HCT116 (cell line): ENCODE data around the gene DMXL2. TPM values are rescaled to one million over a fixed set of nuclear protein-coding genes. Genes with fewer than 3 reads are reported as not detected.

Source experiments
- ATAC-seq: fragments of 200-7000 bp; cut with Tn5 transposase; 2 replicates; pipeline ENCODE4 v1.9.1; 2020; ENCODE audit warnings: mild to moderate bottlenecking, moderate library complexity
- BruUV-seq: library from RNA; stranded (reverse); fragments of 400-500 nt; replicated peaks from 2 replicates; lab custom pipeline; 2021; lab: Mats Ljungman, UMichigan
- CTCF ChIA-PET: fragments of 300-600 bp; sonication (Branson Sonifier 250); formaldehyde crosslinking; loops from one replicate; lab custom pipeline; 2021; ENCODE audit warnings: antibody characterized with exemption; lab: Charles Lee
- POLR2A ChIA-PET: fragments of 300-600, 350-600 bp; sonication (Branson Sonifier 250); formaldehyde crosslinking; loops from one replicate; lab custom pipeline; 2021; ENCODE audit warnings: antibody characterized with exemption; lab: Charles Lee
- RAD21 ChIA-PET, 2 experiments: fragments of 300-600 bp; sonication (Branson Sonifier 250); formaldehyde crosslinking; loops; one replicate each; lab custom pipeline; 2023; ENCODE audit warnings: low total read pairs in 2 of 2; ENCODE audit not compliant: uncharacterized antibody in 2 of 2, unreplicated experiment in 2 of 2, low non-redundant PET in 1 of 2; lab: Charles Lee
- DNase-seq: peaks from one replicate; pipeline ENCODE4 v3.0.0-alpha.2; 2010; ENCODE audit warnings: low read depth, low spot score
- H2AFZ ChIP-seq: fragments of 200-600 bp; shearing (Covaris generic), sonication (generic); 2 replicates; pipeline ENCODE4 v1.6.1; 2017; ENCODE audit warnings: low read depth, mixed run types, mixed read lengths, antibody characterized with exemption, low read length; ENCODE audit not compliant: poor library complexity, severe bottlenecking
- H3K27ac ChIP-seq: 2 replicates; pipeline ENCODE4 v1.5.1; 2012; ENCODE audit warnings: low read depth, low read length
- H3K27me3 ChIP-seq: fragments of 200-600 bp; sonication (generic); 2 replicates; pipeline ENCODE4 v1.6.1; 2016; ENCODE audit warnings: mixed run types, low read length, mixed read lengths; ENCODE audit not compliant: insufficient read depth
- H3K36me3 ChIP-seq, 2 experiments: fragments of 200-500 bp in 1 of 2; fragments of 200-600 bp in 1 of 2; sonication (Bioruptor generic) in 1 of 2; sonication (generic) in 1 of 2; 2 replicates each; pipeline versions ENCODE4 v1.5.1 to v1.6.1; 2014 to 2016; ENCODE audit warnings: low read length in 2 of 2, inconsistent platforms in 1 of 2, mixed read lengths in 1 of 2, mixed run types in 1 of 2; ENCODE audit not compliant: insufficient read depth in 2 of 2, control insufficient read depth in 1 of 2
- H3K4me1 ChIP-seq, 2 experiments: fragments of 200-600 bp in 1 of 2; sonication (generic) in 1 of 2; 2 replicates each; pipeline versions ENCODE4 v1.5.1 to v1.6.1; 2012 to 2017; ENCODE audit warnings: low read length in 2 of 2, inconsistent platforms in 1 of 2, mild to moderate bottlenecking in 1 of 2, mixed read lengths in 1 of 2, mixed run types in 1 of 2, moderate library complexity in 1 of 2; ENCODE audit not compliant: insufficient read depth in 2 of 2, control insufficient read depth in 1 of 2
- H3K4me2 ChIP-seq: fragments of 200-600 bp; sonication (generic); 2 replicates; pipeline ENCODE4 v1.6.1; 2017; ENCODE audit warnings: mixed run types, low read length, mixed read lengths
- H3K4me3 ChIP-seq, 2 experiments: fragments of 200-600 bp in 1 of 2; sonication (generic) in 1 of 2; replicated peaks in 1 of 2; 2 replicates each; pipeline ENCODE4 v1.5.1; 2011 to 2016; ENCODE audit warnings: low read length in 2 of 2, control low read depth in 1 of 2, low read depth in 1 of 2, mild to moderate bottlenecking in 1 of 2, mixed read lengths in 1 of 2, mixed run types in 1 of 2
- H3K79me2 ChIP-seq: fragments of 200-600 bp; sonication (generic); 2 replicates; pipeline ENCODE4 v1.6.1; 2017; ENCODE audit warnings: mild to moderate bottlenecking, mixed run types, low read length, moderate library complexity, mixed read lengths; ENCODE audit not compliant: insufficient read depth
- H3K9ac ChIP-seq: fragments of 200-600 bp; sonication (generic); 2 replicates; pipeline ENCODE4 v1.6.1; 2016; ENCODE audit warnings: low read length, mixed read lengths
- H3K9me2 ChIP-seq: fragments of 200-600 bp; sonication (generic), shearing (Covaris generic); 2 replicates; pipeline ENCODE4 v1.6.1; 2017; ENCODE audit warnings: mixed run types, mild to moderate bottlenecking, moderate library complexity; ENCODE audit not compliant: insufficient read depth
- H3K9me3 ChIP-seq, 2 experiments: fragments of 200-500 bp in 1 of 2; fragments of 200-600 bp in 1 of 2; sonication (Bioruptor generic) in 1 of 2; sonication (generic) in 1 of 2; 2 replicates each; pipeline ENCODE4 v1.6.1; 2014 to 2017; ENCODE audit warnings: low read length in 2 of 2, mixed read lengths in 2 of 2, inconsistent platforms in 1 of 2, low read depth in 1 of 2, mild to moderate bottlenecking in 1 of 2, mixed run types in 1 of 2, moderate library complexity in 1 of 2; ENCODE audit not compliant: control insufficient read depth in 1 of 2, insufficient read depth in 1 of 2
- H4K20me1 ChIP-seq: fragments of 200-600 bp; sonication (generic), shearing (Covaris generic); 2 replicates; pipeline ENCODE4 v1.6.1; 2017; ENCODE audit warnings: mixed run types, mild to moderate bottlenecking, moderate library complexity; ENCODE audit not compliant: insufficient read depth
- CBX3 ChIP-seq: IDR thresholded peaks from 2 replicates; pipeline ENCODE4 v1.6.1; 2012; ENCODE audit warnings: low read depth
- CEBPB ChIP-seq: IDR thresholded peaks from 2 replicates; pipeline ENCODE4 v1.6.1; 2012; ENCODE audit warnings: low read depth
- EGR1 ChIP-seq: IDR thresholded peaks from 2 replicates; pipeline ENCODE4 v1.6.1; 2012; ENCODE audit warnings: low read depth
- EZH2 ChIP-seq: fragments of 200-600 bp; sonication (generic); IDR thresholded peaks from 2 replicates; pipeline ENCODE4 v1.6.1; 2017; ENCODE audit warnings: antibody characterized with exemption, mixed run types
- EZH2phosphoT487 ChIP-seq: fragments of 200-600 bp; IDR thresholded peaks from 2 replicates; pipeline ENCODE4 v1.6.1; 2018; ENCODE audit warnings: antibody characterized with exemption, borderline replicate concordance
- FOSL1 ChIP-seq: IDR thresholded peaks from 2 replicates; pipeline ENCODE4 v1.6.1; 2012; ENCODE audit warnings: low read depth
- JUND ChIP-seq: IDR thresholded peaks from 2 replicates; pipeline ENCODE4 v1.6.1; 2012
- MAX ChIP-seq: IDR thresholded peaks from 2 replicates; pipeline ENCODE4 v1.6.1; 2012
- POLR2A ChIP-seq: IDR thresholded peaks from 2 replicates; pipeline ENCODE4 v1.7.0; 2011; ENCODE audit warnings: borderline replicate concordance; ENCODE audit not compliant: insufficient read depth, insufficient read length; ENCODE audit errors: extremely low read depth
- RAD21 ChIP-seq: IDR thresholded peaks from 2 replicates; pipeline ENCODE4 v1.6.1; 2012; ENCODE audit warnings: low read depth, mild to moderate bottlenecking
- SIN3A ChIP-seq: IDR thresholded peaks from 2 replicates; pipeline ENCODE4 v1.6.1; 2012; ENCODE audit warnings: low read depth
- SP1 ChIP-seq: IDR thresholded peaks from 2 replicates; pipeline ENCODE4 v1.6.1; 2012; ENCODE audit warnings: low read depth
- SRF ChIP-seq: IDR thresholded peaks from 2 replicates; pipeline ENCODE4 v1.6.1; 2012; ENCODE audit warnings: low read depth
- TCF7L2 ChIP-seq: IDR thresholded peaks from 2 replicates; pipeline ENCODE4 v1.7.0; 2011; ENCODE audit warnings: borderline replicate concordance, inconsistent platforms; ENCODE audit not compliant: insufficient read depth, insufficient read length; ENCODE audit errors: extremely low read depth
- YY1 ChIP-seq: IDR thresholded peaks from 2 replicates; pipeline ENCODE4 v1.6.1; 2011; ENCODE audit warnings: low read length, low read depth, moderate library complexity, mild to moderate bottlenecking; ENCODE audit not compliant: insufficient replicate concordance; ENCODE audit errors: extremely low read depth
- intact Hi-C: fragments of 100-400 bp; cut with micrococcal nuclease; formaldehyde crosslinking; loops from 2 replicates; pipeline ENCODE4 v1.10.0; 2022
- total RNA-seq: library from RNA; stranded (reverse); gene quantifications from one replicate; pipeline ENCODE4 v1.2.1, GENCODE V29; 2021; ENCODE audit not compliant: unreplicated experiment
- TF ChIP-seq, protein P1 (sequence below), 3 experiments: fragments of 200-600 bp in 1 of 3; sonication (generic) in 1 of 3; IDR thresholded peaks in 2 of 3; conservative IDR thresholded peaks in 1 of 3; 2 replicates each; pipeline ENCODE4 v1.5.1; 2012 to 2017; ENCODE audit warnings: low read depth in 2 of 3, low read length in 2 of 3, antibody characterized with exemption in 1 of 3, borderline replicate concordance in 1 of 3, control low read depth in 1 of 3, mild to moderate bottlenecking in 1 of 3, mixed read lengths in 1 of 3, mixed run types in 1 of 3, moderate library complexity in 1 of 3; ENCODE audit not compliant: insufficient read depth in 1 of 3

The DMXL2 gene
- total RNA-seq, 1 experiment from 2014 or later = 21.5 TPM

DNA sequence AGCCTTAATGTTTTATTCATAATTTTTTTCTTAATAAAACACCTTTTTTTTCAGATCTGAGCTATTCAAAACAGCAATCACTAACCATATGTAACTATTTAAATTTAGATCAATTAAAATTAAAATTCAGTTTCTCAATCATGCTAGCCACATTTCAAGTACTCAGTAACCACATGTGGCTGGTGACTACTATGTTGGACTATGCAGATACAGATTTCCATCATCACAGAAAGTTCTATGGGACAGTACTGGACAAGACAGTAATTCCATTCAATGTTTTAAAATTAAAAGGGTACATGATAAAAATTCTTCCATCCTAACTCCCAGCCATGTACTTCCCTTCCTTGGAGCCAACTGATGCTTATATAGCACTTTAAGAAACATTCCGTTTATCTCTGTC lies 161.8 kb downstream of the DMXL2 start:
- RAD21 ChIA-PET = no interaction called here
- no peak for ATAC-seq
- POLR2A ChIA-PET = no interaction called here

More for the DNA sequence above, 161.8 kb downstream of the DMXL2 start:
- no TSS peak for BruUV-seq
- DNase-seq = no peak
- Histone ChIP-seq H3K9ac (no peak overlapping the region), H3K9me3 (no peaks in the 10 kb centered on the region), H3K36me3 (peaks cover 0 to 10% of the 10 kb centered on the region in 2 experiments; a peak in 2 of 4 replicates), H3K79me2 (no peaks in the 10 kb centered on the region), H3K27me3 (no peaks in the 10 kb centered on the region), H3K4me3 (no peak overlapping the region), H2AFZ (no peak overlapping the region), H3K9me2 (no peaks in the 10 kb centered on the region), H4K20me1 (no peaks in the 10 kb centered on the region), H3K27ac (no peak overlapping the region), H3K4me2 (no peak overlapping the region), H3K4me1 (no peaks in the 10 kb centered on the region)
- intact Hi-C loops = no loop called here
- CTCF ChIA-PET = no interaction called here
- TF ChIP-seq CEBPB (no peak), JUND (no peak), SP1 (no peak), EGR1 (no peak), YY1 (no peak), RAD21 (no peak), POLR2A (no peak), EZH2 (no peak), SIN3A (no peak), MAX (no peak), CBX3 (no peak), EZH2phosphoT487 (no peak), TCF7L2 (no peak), FOSL1 (no peak), SRF (no peak)
- TF ChIP-seq, protein P1, sequence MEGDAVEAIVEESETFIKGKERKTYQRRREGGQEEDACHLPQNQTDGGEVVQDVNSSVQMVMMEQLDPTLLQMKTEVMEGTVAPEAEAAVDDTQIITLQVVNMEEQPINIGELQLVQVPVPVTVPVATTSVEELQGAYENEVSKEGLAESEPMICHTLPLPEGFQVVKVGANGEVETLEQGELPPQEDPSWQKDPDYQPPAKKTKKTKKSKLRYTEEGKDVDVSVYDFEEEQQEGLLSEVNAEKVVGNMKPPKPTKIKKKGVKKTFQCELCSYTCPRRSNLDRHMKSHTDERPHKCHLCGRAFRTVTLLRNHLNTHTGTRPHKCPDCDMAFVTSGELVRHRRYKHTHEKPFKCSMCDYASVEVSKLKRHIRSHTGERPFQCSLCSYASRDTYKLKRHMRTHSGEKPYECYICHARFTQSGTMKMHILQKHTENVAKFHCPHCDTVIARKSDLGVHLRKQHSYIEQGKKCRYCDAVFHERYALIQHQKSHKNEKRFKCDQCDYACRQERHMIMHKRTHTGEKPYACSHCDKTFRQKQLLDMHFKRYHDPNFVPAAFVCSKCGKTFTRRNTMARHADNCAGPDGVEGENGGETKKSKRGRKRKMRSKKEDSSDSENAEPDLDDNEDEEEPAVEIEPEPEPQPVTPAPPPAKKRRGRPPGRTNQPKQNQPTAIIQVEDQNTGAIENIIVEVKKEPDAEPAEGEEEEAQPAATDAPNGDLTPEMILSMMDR (IDR thresholded peaks at IDR 0.05 in 2 of 3, conservative IDR thresholded peaks at IDR 0.05 in 1 of 3; ENCODE audit: borderline replicate concordance in 1 of 3, insufficient read depth in 1 of 3, low read depth in 2 of 3, low read length in 2 of 3) = no peak
